ENCODE data around the gene MYO1C. TPM values are rescaled to one million over a fixed set of nuclear protein-coding genes. Genes with fewer than 3 reads are reported as not detected.

The MYO1C gene
- total and polyA plus RNA-seq, 2 of the 8 experiments (the other 6 are each of a cell fraction or from before 2014, with no cell fraction given): 40.1 to 78.6 TPM

DNA sequence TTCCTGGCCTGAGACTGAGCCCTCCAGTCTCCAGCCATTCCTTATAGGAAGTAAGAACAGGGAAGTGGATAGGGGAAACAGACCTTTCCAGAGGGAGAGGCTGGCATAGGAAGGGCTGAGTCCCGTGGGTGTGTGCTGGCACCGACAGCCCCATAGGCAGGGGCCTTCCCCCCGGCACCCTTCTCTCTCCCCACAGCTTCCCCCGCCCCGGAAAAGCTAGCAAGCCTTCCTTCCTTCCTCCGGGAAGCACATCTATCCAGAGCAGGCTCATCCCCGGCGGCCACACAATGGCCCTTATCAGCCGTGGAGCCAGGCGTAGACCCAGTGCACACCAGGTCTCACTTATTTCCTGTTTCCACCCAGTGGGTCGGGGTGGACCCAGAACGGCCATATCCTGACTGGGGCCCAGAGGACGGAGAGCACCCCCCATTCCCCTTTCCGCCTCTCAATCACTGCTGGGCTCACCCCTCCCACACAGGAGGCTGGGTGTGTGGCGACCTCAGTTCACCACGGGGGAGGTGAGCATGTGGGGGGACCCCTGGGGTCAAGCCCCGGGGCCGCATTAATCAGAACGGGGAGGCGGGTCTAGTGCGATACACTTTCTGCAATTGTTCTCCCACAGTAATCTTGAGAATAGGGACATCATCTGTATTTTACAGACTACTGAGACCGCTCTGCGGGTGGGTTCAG is 950 bp upstream of the MYO1C start (continued):
- TF ChIP-seq, protein P1, sequence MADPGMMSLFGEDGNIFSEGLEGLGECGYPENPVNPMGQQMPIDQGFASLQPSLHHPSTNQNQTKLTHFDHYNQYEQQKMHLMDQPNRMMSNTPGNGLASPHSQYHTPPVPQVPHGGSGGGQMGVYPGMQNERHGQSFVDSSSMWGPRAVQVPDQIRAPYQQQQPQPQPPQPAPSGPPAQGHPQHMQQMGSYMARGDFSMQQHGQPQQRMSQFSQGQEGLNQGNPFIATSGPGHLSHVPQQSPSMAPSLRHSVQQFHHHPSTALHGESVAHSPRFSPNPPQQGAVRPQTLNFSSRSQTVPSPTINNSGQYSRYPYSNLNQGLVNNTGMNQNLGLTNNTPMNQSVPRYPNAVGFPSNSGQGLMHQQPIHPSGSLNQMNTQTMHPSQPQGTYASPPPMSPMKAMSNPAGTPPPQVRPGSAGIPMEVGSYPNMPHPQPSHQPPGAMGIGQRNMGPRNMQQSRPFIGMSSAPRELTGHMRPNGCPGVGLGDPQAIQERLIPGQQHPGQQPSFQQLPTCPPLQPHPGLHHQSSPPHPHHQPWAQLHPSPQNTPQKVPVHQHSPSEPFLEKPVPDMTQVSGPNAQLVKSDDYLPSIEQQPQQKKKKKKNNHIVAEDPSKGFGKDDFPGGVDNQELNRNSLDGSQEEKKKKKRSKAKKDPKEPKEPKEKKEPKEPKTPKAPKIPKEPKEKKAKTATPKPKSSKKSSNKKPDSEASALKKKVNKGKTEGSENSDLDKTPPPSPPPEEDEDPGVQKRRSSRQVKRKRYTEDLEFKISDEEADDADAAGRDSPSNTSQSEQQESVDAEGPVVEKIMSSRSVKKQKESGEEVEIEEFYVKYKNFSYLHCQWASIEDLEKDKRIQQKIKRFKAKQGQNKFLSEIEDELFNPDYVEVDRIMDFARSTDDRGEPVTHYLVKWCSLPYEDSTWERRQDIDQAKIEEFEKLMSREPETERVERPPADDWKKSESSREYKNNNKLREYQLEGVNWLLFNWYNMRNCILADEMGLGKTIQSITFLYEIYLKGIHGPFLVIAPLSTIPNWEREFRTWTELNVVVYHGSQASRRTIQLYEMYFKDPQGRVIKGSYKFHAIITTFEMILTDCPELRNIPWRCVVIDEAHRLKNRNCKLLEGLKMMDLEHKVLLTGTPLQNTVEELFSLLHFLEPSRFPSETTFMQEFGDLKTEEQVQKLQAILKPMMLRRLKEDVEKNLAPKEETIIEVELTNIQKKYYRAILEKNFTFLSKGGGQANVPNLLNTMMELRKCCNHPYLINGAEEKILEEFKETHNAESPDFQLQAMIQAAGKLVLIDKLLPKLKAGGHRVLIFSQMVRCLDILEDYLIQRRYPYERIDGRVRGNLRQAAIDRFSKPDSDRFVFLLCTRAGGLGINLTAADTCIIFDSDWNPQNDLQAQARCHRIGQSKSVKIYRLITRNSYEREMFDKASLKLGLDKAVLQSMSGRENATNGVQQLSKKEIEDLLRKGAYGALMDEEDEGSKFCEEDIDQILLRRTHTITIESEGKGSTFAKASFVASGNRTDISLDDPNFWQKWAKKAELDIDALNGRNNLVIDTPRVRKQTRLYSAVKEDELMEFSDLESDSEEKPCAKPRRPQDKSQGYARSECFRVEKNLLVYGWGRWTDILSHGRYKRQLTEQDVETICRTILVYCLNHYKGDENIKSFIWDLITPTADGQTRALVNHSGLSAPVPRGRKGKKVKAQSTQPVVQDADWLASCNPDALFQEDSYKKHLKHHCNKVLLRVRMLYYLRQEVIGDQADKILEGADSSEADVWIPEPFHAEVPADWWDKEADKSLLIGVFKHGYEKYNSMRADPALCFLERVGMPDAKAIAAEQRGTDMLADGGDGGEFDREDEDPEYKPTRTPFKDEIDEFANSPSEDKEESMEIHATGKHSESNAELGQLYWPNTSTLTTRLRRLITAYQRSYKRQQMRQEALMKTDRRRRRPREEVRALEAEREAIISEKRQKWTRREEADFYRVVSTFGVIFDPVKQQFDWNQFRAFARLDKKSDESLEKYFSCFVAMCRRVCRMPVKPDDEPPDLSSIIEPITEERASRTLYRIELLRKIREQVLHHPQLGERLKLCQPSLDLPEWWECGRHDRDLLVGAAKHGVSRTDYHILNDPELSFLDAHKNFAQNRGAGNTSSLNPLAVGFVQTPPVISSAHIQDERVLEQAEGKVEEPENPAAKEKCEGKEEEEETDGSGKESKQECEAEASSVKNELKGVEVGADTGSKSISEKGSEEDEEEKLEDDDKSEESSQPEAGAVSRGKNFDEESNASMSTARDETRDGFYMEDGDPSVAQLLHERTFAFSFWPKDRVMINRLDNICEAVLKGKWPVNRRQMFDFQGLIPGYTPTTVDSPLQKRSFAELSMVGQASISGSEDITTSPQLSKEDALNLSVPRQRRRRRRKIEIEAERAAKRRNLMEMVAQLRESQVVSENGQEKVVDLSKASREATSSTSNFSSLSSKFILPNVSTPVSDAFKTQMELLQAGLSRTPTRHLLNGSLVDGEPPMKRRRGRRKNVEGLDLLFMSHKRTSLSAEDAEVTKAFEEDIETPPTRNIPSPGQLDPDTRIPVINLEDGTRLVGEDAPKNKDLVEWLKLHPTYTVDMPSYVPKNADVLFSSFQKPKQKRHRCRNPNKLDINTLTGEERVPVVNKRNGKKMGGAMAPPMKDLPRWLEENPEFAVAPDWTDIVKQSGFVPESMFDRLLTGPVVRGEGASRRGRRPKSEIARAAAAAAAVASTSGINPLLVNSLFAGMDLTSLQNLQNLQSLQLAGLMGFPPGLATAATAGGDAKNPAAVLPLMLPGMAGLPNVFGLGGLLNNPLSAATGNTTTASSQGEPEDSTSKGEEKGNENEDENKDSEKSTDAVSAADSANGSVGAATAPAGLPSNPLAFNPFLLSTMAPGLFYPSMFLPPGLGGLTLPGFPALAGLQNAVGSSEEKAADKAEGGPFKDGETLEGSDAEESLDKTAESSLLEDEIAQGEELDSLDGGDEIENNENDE (IDR thresholded peaks at IDR 0.05; ENCODE audit: insufficient replicate concordance, low read length): no peak
- TF ChIP-seq SRF (IDR thresholded peaks at IDR 0.05; ENCODE audit: low read depth, low read length) (no peak), KDM1A (IDR thresholded peaks at IDR 0.05; ENCODE audit: borderline replicate concordance, low read length) (no peak)
